ENCODE data around the gene TSEN54. TPM values are rescaled to one million over a fixed set of nuclear protein-coding genes. Genes with fewer than 3 reads are reported as not detected.

Gene TSEN54
- total RNA-seq, 1 donor from 2014 or later: 21.0 TPM

GRCh38 chr17:75544250-75544649 lies 27.9 kb downstream of the TSEN54 start:
- no peak for DNase-seq
- no peaks in the 10 kb centered on the region for H3K27me3 Mint-ChIP-seq
- intact Hi-C loops (cut with micrococcal nuclease): no loop called here
- H3K36me3 Mint-ChIP-seq (ENCODE audit: low read depth): peaks cover 7% of the 10 kb centered on the region
- no peak overlapping the region for H3K27ac Mint-ChIP-seq
- TF ChIP-seq, protein P1, sequence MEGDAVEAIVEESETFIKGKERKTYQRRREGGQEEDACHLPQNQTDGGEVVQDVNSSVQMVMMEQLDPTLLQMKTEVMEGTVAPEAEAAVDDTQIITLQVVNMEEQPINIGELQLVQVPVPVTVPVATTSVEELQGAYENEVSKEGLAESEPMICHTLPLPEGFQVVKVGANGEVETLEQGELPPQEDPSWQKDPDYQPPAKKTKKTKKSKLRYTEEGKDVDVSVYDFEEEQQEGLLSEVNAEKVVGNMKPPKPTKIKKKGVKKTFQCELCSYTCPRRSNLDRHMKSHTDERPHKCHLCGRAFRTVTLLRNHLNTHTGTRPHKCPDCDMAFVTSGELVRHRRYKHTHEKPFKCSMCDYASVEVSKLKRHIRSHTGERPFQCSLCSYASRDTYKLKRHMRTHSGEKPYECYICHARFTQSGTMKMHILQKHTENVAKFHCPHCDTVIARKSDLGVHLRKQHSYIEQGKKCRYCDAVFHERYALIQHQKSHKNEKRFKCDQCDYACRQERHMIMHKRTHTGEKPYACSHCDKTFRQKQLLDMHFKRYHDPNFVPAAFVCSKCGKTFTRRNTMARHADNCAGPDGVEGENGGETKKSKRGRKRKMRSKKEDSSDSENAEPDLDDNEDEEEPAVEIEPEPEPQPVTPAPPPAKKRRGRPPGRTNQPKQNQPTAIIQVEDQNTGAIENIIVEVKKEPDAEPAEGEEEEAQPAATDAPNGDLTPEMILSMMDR (IDR thresholded peaks at IDR 0.05): no peak
- H3K4me3 Mint-ChIP-seq: no peak overlapping the region
- ATAC-seq (ENCODE audit: low read depth): no peak
- CTCF ChIA-PET: no interaction called here
- H3K9me3 Mint-ChIP-seq: no peaks in the 10 kb centered on the region
- H3K4me1 Mint-ChIP-seq: no peaks in the 10 kb centered on the region
- POLR2A ChIA-PET: no interaction called here

GRCh38 chr17:75546181-75546580 lies 29.9 kb downstream of the TSEN54 start:
- H3K36me3 Mint-ChIP-seq (ENCODE audit: low read depth): peaks cover 7% of the 10 kb centered on the region
- TF ChIP-seq, protein P1 (IDR thresholded peaks at IDR 0.05): no peak
- H3K4me1 Mint-ChIP-seq: no peaks in the 10 kb centered on the region
- no peak for ATAC-seq (ENCODE audit: low read depth)
- POLR2A ChIA-PET: no interaction called here
- no peak overlapping the region for H3K4me3 Mint-ChIP-seq
- no peaks in the 10 kb centered on the region for H3K27me3 Mint-ChIP-seq
- intact Hi-C loops (cut with micrococcal nuclease): no loop called here
- CTCF ChIA-PET: no interaction called here
- no peak for DNase-seq
- H3K9me3 Mint-ChIP-seq: no peaks in the 10 kb centered on the region
- H3K27ac Mint-ChIP-seq: no peak overlapping the region

- ChIA-PET POLR2A (no interaction called here), CTCF (no interaction called here)
- no peak for DNase-seq
- intact Hi-C loops (cut with micrococcal nuclease): no loop called here
- TF ChIP-seq, protein P1 (IDR thresholded peaks at IDR 0.05): no peak
- H3K27me3 Mint-ChIP-seq: no peaks in the 10 kb centered on the region
- H3K27ac Mint-ChIP-seq: no peak overlapping the region
- peaks cover 7% of the 10 kb centered on the region for H3K36me3 Mint-ChIP-seq (ENCODE audit: low read depth)
- ATAC-seq (ENCODE audit: low read depth): no peak
- no peaks in the 10 kb centered on the region for H3K9me3 Mint-ChIP-seq
- H3K4me1 Mint-ChIP-seq: no peaks in the 10 kb centered on the region
- H3K4me3 Mint-ChIP-seq: no peak overlapping the region
These were observed 30.8 kb downstream of the TSEN54 start for GRCh38 chr17:75547091-75547490.

DNA sequence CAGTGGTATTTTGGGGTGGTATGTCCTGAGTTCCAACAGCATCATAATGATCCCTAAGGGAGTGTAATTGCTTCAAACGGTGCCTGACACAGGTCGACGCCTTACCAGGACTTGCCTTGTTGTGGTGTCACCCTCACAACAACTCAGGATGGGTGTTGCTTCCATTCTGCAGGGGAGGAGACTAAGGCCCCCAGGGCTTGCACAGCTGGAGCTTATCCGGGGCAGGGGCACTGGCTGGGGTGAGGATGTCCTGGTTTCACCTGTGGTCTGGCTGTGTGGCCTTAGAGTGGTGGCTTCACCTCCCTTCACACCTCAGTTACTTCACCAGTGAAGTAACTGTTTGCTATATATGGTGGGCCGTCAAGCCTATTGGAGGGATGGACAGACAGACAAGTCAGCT lies 32.5 kb downstream of the TSEN54 start:
- Mint-ChIP-seq H3K4me1 (no peaks in the 10 kb centered on the region), H3K36me3 (ENCODE audit: low read depth) (peaks cover 7% of the 10 kb centered on the region), H3K27me3 (no peaks in the 10 kb centered on the region), H3K9me3 (no peaks in the 10 kb centered on the region), H3K4me3 (no peak overlapping the region), H3K27ac (no peak overlapping the region)
- ChIA-PET POLR2A (no interaction called here), CTCF (no interaction called here)
- DNase-seq: no peak
- intact Hi-C loops (cut with micrococcal nuclease): no loop called here
- no peak for ATAC-seq (ENCODE audit: low read depth)
- TF ChIP-seq, protein P1 (IDR thresholded peaks at IDR 0.05): no peak

- no peaks in the 10 kb centered on the region for H3K27me3 Mint-ChIP-seq
- H3K4me1 Mint-ChIP-seq: no peaks in the 10 kb centered on the region
- peaks cover 5% of the 10 kb centered on the region for H3K36me3 Mint-ChIP-seq (ENCODE audit: low read depth)
- TF ChIP-seq, protein P1 (IDR thresholded peaks at IDR 0.05): no peak
- CTCF ChIA-PET: no interaction called here
- DNase-seq: no peak
- intact Hi-C loops (cut with micrococcal nuclease): no loop called here
- H3K27ac Mint-ChIP-seq: no peak overlapping the region
- no peak overlapping the region for H3K4me3 Mint-ChIP-seq
- no peaks in the 10 kb centered on the region for H3K9me3 Mint-ChIP-seq
- no peak for ATAC-seq (ENCODE audit: low read depth)
- POLR2A ChIA-PET: no interaction called here
These were observed 33.2 kb downstream of the TSEN54 start for GRCh38 chr17:75549246-75550138.
